GM12878 (cell line): ENCODE results near the gene OR1L6. TPM values are rescaled to one million over a fixed set of nuclear protein-coding genes. Genes with fewer than 3 reads are reported as not detected.

ENCODE experiments used
- ATAC-seq: fragments of 200-7000 bp; cut with Tn5 transposase; 3 replicates; pipeline ENCODE4 v1.9.1; 2020; ENCODE audit warnings: mild to moderate bottlenecking, moderate library complexity
- BruUV-seq: library from RNA; stranded (reverse); fragments of 400-500 nt; replicated peaks from 2 replicates; lab custom pipeline; 2021; lab: Mats Ljungman, UMichigan
- CTCF ChIA-PET: fragments of 300-600 bp; sonication (Branson Sonifier 250); formaldehyde crosslinking; extraction: SDS; loops from one replicate; lab custom pipeline; 2021; ENCODE audit warnings: inconsistent platforms; lab: Yijun Ruan, JAX
- POLR2A ChIA-PET: fragments of 350-600 bp; formaldehyde crosslinking; extraction: SDS; loops from one replicate; lab custom pipeline; 2021; ENCODE audit warnings: inconsistent platforms; lab: Charles Lee
- RAD21 ChIA-PET: fragments of 300-600 bp; sonication (Branson Sonifier 250); formaldehyde crosslinking; loops from one replicate; lab custom pipeline; 2023; ENCODE audit warnings: antibody characterized with exemption; ENCODE audit not compliant: unreplicated experiment; lab: Charles Lee
- SMC1A ChIA-PET: fragments of 300-600 bp; sonication (Branson Sonifier 250); formaldehyde crosslinking; loops from one replicate; lab custom pipeline; 2023; ENCODE audit not compliant: unreplicated experiment, uncharacterized antibody; lab: Charles Lee
- DNase-seq: peaks from one replicate; pipeline ENCODE4 v3.0.0-alpha.2; 2011; ENCODE audit warnings: low read depth, low spot score
- FAIRE-seq: peaks from 3 replicates; lab custom pipeline; 2011; peaks lifted over from hg19 to GRCh38; lab: Jason Lieb, UNC
- H2AFZ ChIP-seq: 2 replicates; pipeline ENCODE4 v1.6.0; 2011; ENCODE audit warnings: low read depth, low read length, control low read depth; ENCODE audit not compliant: control insufficient read depth
- H3K27ac ChIP-seq: 2 replicates; pipeline ENCODE4 v1.5.1; 2011; ENCODE audit warnings: control low read depth; ENCODE audit not compliant: control insufficient read depth, insufficient read depth
- H3K27me3 ChIP-seq, 2 experiments: replicated peaks in 1 of 2; 2 replicates each; pipeline versions ENCODE4 v1.6.0 to v1.6.1; 2011; ENCODE audit warnings: low read length in 1 of 2; ENCODE audit not compliant: control insufficient read depth in 2 of 2, insufficient read depth in 2 of 2
- H3K36me3 ChIP-seq, 2 experiments: 2 replicates each; pipeline ENCODE4 v1.5.1; 2011; ENCODE audit warnings: low read length in 1 of 2; ENCODE audit not compliant: control insufficient read depth in 2 of 2, insufficient read depth in 2 of 2
- H3K4me1 ChIP-seq: 2 replicates; pipeline ENCODE4 v1.6.1; 2011; ENCODE audit warnings: mild to moderate bottlenecking, low read length, moderate library complexity, mixed read lengths; ENCODE audit not compliant: control insufficient read depth, insufficient read depth
- H3K4me2 ChIP-seq: 2 replicates; pipeline ENCODE4 v1.6.0; 2011; ENCODE audit warnings: control low read depth; ENCODE audit not compliant: control insufficient read depth, insufficient read depth
- H3K4me3 ChIP-seq: fragments of 200-600 bp; sonication (generic); 2 replicates; pipeline ENCODE4 v1.5.1; 2016
- H3K79me2 ChIP-seq: 2 replicates; pipeline ENCODE4 v1.6.0; 2011; ENCODE audit warnings: low read length; ENCODE audit not compliant: control insufficient read depth, insufficient read depth
- H3K9ac ChIP-seq: 2 replicates; pipeline ENCODE4 v1.8.0; 2011; ENCODE audit warnings: low read length, control low read depth, mixed read lengths; ENCODE audit not compliant: control insufficient read depth, insufficient read depth
- H3K9me3 ChIP-seq: replicated peaks from 3 replicates; pipeline ENCODE4 v1.5.1; 2011; ENCODE audit warnings: mild to moderate bottlenecking, low read length; ENCODE audit not compliant: control insufficient read depth, insufficient read depth
- H4K20me1 ChIP-seq: 2 replicates; pipeline ENCODE4 v1.6.0; 2011; ENCODE audit not compliant: control insufficient read depth, insufficient read depth
- ATF7 ChIP-seq: fragments of 450-650 bp; IDR thresholded peaks from 2 replicates; pipeline ENCODE4 v1.6.1; 2016; ENCODE audit warnings: low read depth, mild to moderate bottlenecking
- BRCA1 ChIP-seq: IDR thresholded peaks from 2 replicates; pipeline ENCODE4 v1.6.1; 2011; ENCODE audit warnings: low read depth, low read length, improper control_type of control experiment
- HDAC6 ChIP-seq: fragments of 200-600 bp; sonication (generic); IDR thresholded peaks from one replicate; pipeline ENCODE4 v1.8.0; 2017; ENCODE audit warnings: antibody characterized with exemption; ENCODE audit not compliant: unreplicated experiment
- JUND ChIP-seq: IDR thresholded peaks from 2 replicates; pipeline ENCODE4 v1.6.1; 2012; ENCODE audit warnings: low read depth, mild to moderate bottlenecking, low read length, improper control_type of control experiment, moderate library complexity
- MTA2 ChIP-seq: fragments of 450-650 bp; IDR thresholded peaks from 2 replicates; pipeline ENCODE4 v1.6.1; 2016; ENCODE audit warnings: low read depth, mild to moderate bottlenecking, moderate library complexity
- PAX8 ChIP-seq: fragments of 450-650 bp; IDR thresholded peaks from 2 replicates; pipeline ENCODE4 v1.6.1; 2017; ENCODE audit warnings: mild to moderate bottlenecking, moderate library complexity
- POU2F2 ChIP-seq: IDR thresholded peaks from 3 replicates; pipeline ENCODE4 v1.6.1; 2011; ENCODE audit warnings: low read depth, mild to moderate bottlenecking, low read length, borderline replicate concordance
- SKIL ChIP-seq: fragments of 450-650 bp; IDR thresholded peaks from 2 replicates; pipeline ENCODE4 v1.6.1; 2017; ENCODE audit warnings: mild to moderate bottlenecking, low read depth, inconsistent platforms; ENCODE audit not compliant: poor library complexity, severe bottlenecking
- WGBS: methylation state at CpG from one replicate; pipeline ENCODE4 v1.1.6; 2016; ENCODE audit warnings: low lambda C conversion rate; ENCODE audit not compliant: insufficient replicate concordance, insufficient coverage; ENCODE audit errors: missing lambda C conversion rate; 5-methylcytosine and 5-hydroxymethylcytosine counted together
- in situ Hi-C: fragments of 300-500 bp; cut with MboI; formaldehyde crosslinking; loops from 9 replicates; pipeline ENCODE4 v1.14.3; 2018; ENCODE audit warnings: mixed read lengths
- intact Hi-C: fragments of 100-400 bp; cut with micrococcal nuclease; formaldehyde crosslinking; loops from one replicate; pipeline ENCODE4 v1.14.2; 2022; ENCODE audit not compliant: unreplicated experiment
- polyA plus RNA-seq, 11 experiments: library from polyadenylated mRNA; depleted of rRNA in 4 of 11; unstranded in 6 of 11; stranded (reverse) in 5 of 11; fragments of >200 nt; fragmentation: Nextera tagmentation in 4 of 11; fragmentation: Illumina TruSeq in 1 of 11; extraction: Ambion mirVana in 4 of 11; extraction: Trizol in 1 of 11; gene quantifications; 1 replicate in 1 of 11; 2 replicates in 10 of 11; pipeline versions ENCODE4 v1.2.1 to v1.2.3, GENCODE V29; 2011 to 2016; ENCODE audit warnings: inconsistent platforms in 2 of 11, missing spikeins in 2 of 11, low read depth in 1 of 11
- total RNA-seq, 4 experiments: library from RNA; depleted of rRNA in 3 of 4; stranded (reverse); fragments of >200 nt in 3 of 4; fragmentation: Illumina TruSeq in 1 of 4; extraction: Trizol in 1 of 4; gene quantifications; 2 replicates each; pipeline versions ENCODE4 v1.2.1 to v1.2.3, GENCODE V29; 2013 to 2021
- TF ChIP-seq, protein P1 (sequence below): fragments of 450-650 bp; formaldehyde crosslinking; IDR thresholded peaks from 2 replicates; pipeline ENCODE4 v1.5.0; 2022; ENCODE audit warnings: mild to moderate bottlenecking, missing genetic modification characterization

The OR1L6 gene
- total and polyA plus RNA-seq, 10 of the 15 experiments (the other 5 are each of a cell fraction or from before 2014, with no cell fraction given), result not detected

DNA sequence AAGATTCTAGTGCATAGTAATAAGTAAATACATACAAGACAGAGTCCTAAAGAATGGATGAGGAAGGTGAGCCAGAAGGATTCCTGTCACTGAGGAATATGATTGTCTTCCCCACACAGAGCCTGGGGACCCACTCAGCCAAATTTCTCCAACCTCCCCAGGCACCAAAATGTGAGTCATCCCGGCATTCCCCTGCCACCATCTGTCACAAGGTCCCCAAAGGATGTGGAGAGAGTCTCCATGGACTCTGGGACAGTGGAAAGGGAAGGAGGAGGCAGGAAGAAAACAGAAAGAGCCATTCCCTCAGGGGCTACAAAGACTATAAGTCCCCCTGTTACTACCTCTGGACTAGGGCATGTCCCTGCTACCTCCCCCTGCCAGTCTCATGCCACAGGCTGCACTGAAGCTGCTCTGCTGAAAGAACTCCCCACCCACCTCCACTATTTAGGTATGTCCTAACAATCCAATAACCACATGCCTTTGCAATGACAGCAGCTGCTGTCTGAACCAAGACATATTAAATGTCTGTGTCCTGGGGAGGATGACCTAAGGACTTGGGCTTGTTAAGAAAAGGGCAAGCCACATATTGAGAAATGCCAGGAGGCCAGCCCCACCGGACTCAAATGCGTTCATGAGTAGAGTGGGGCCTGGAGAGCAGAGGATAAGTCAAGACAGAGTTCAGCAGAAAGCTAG lies 36.0 kb downstream of the OR1L6 start:
- TF ChIP-seq BRCA1 (no peak), SKIL (no peak), HDAC6 (no peak), JUND (no peak), PAX8 (no peak), MTA2 (no peak), POU2F2 (no peak), ATF7 (no peak)
- TF ChIP-seq, protein P1, sequence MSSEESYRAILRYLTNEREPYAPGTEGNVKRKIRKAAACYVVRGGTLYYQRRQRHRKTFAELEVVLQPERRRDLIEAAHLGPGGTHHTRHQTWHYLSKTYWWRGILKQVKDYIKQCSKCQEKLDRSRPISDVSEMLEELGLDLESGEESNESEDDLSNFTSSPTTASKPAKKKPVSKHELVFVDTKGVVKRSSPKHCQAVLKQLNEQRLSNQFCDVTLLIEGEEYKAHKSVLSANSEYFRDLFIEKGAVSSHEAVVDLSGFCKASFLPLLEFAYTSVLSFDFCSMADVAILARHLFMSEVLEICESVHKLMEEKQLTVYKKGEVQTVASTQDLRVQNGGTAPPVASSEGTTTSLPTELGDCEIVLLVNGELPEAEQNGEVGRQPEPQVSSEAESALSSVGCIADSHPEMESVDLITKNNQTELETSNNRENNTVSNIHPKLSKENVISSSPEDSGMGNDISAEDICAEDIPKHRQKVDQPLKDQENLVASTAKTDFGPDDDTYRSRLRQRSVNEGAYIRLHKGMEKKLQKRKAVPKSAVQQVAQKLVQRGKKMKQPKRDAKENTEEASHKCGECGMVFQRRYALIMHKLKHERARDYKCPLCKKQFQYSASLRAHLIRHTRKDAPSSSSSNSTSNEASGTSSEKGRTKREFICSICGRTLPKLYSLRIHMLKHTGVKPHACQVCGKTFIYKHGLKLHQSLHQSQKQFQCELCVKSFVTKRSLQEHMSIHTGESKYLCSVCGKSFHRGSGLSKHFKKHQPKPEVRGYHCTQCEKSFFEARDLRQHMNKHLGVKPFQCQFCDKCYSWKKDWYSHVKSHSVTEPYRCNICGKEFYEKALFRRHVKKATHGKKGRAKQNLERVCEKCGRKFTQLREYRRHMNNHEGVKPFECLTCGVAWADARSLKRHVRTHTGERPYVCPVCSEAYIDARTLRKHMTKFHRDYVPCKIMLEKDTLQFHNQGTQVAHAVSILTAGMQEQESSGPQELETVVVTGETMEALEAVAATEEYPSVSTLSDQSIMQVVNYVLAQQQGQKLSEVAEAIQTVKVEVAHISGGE (CRISPR knock-in tag), result no peak
- no peak overlapping the region for H3K4me2 ChIP-seq
- WGBS, result 43% methylated on average over 3 of the region's 3 CpGs
- ATAC-seq (no peak), FAIRE-seq (no peak), DNase-seq (no peak)
- no peaks in the 10 kb centered on the region for H3K27me3 ChIP-seq
- SMC1A ChIA-PET, result no interaction called here
- H4K20me1 ChIP-seq, result no peaks in the 10 kb centered on the region
- no peaks in the 10 kb centered on the region for H3K9me3 ChIP-seq
- H3K79me2 ChIP-seq, result no peaks in the 10 kb centered on the region
- in situ Hi-C loops (no loop called here), intact Hi-C loops (no loop called here)
- POLR2A ChIA-PET, result no interaction called here
- no peaks in the 10 kb centered on the region for H3K36me3 ChIP-seq
- no peak overlapping the region for H3K4me3 ChIP-seq
- BruUV-seq, result no TSS peak
- H3K9ac ChIP-seq, result no peak overlapping the region
- CTCF ChIA-PET, result interaction anchor here (1.6 kb wide), 1 partner anchor 280 kb away, joined by 4 read pairs; no protein-coding TSS in a partner anchor
- RAD21 ChIA-PET, result no interaction called here
- H3K27ac ChIP-seq, result no peak overlapping the region
- no peaks in the 10 kb centered on the region for H3K4me1 ChIP-seq
- no peak overlapping the region for H2AFZ ChIP-seq
